DND-41 (cell line): Measurements from ENCODE around the gene APOC1.

Experiments used
- ATAC-seq: fragments of 200-7000 bp; cut with Tn5 transposase; 3 replicates; pipeline ENCODE4 v1.9.1; 2021; ENCODE audit warnings: low read depth; ENCODE audit not compliant: insufficient read depth
- DNase-seq: peaks from one replicate; pipeline ENCODE4 v3.0.0-alpha.2; 2020
- H2AFZ ChIP-seq: 2 replicates; pipeline ENCODE4 v1.6.0; 2012; ENCODE audit warnings: low read depth, low read length
- H3K27ac ChIP-seq: 2 replicates; pipeline ENCODE4 v1.5.1; 2012; ENCODE audit warnings: low read length, inconsistent platforms
- H3K27me3 ChIP-seq: fragments of 200-600 bp; sonication (generic); 2 replicates; pipeline ENCODE4 v1.6.0; 2012; ENCODE audit warnings: low read length, mild to moderate bottlenecking, inconsistent platforms; ENCODE audit not compliant: insufficient read depth, poor library complexity
- H3K36me3 ChIP-seq: 2 replicates; pipeline ENCODE4 v1.5.1; 2012; ENCODE audit warnings: low read length, inconsistent platforms; ENCODE audit not compliant: insufficient read depth
- H3K4me1 ChIP-seq: 2 replicates; pipeline ENCODE4 v1.5.1; 2012; ENCODE audit warnings: mild to moderate bottlenecking, low read length; ENCODE audit not compliant: insufficient read depth
- H3K4me2 ChIP-seq: 2 replicates; pipeline ENCODE4 v1.6.0; 2012; ENCODE audit warnings: mild to moderate bottlenecking, moderate library complexity, low read length, inconsistent platforms; ENCODE audit not compliant: insufficient read depth
- H3K4me3 ChIP-seq, 2 experiments: fragments of 200-600 bp in 1 of 2; shearing (Covaris generic) in 1 of 2; 2 replicates each; pipeline ENCODE4 v1.5.1; 2012 to 2016; ENCODE audit warnings: inconsistent platforms in 2 of 2, low read length in 2 of 2, mild to moderate bottlenecking in 2 of 2, low read depth in 1 of 2, moderate library complexity in 1 of 2
- H3K79me2 ChIP-seq: 2 replicates; pipeline ENCODE4 v1.6.0; 2012; ENCODE audit warnings: low read length, inconsistent platforms; ENCODE audit not compliant: insufficient read depth
- H3K9ac ChIP-seq: 2 replicates; pipeline ENCODE4 v1.6.0; 2012; ENCODE audit warnings: low read depth, mild to moderate bottlenecking, inconsistent platforms, low read length, moderate library complexity
- H3K9me3 ChIP-seq: 2 replicates; pipeline ENCODE4 v1.5.1; 2012; ENCODE audit warnings: low read length, moderate library complexity, mild to moderate bottlenecking, inconsistent platforms; ENCODE audit not compliant: insufficient read depth, severe bottlenecking
- H4K20me1 ChIP-seq: 2 replicates; pipeline ENCODE4 v1.6.0; 2012; ENCODE audit warnings: low read length; ENCODE audit not compliant: insufficient read depth
- CTCF ChIP-seq: IDR thresholded peaks from 2 replicates; pipeline ENCODE4 v1.5.1; 2012; ENCODE audit warnings: borderline replicate concordance, low read length, moderate library complexity, mild to moderate bottlenecking; ENCODE audit not compliant: poor library complexity, severe bottlenecking; ENCODE audit errors: extremely low read depth
- EZH2 ChIP-seq: IDR thresholded peaks from 3 replicates; pipeline ENCODE4 v1.6.1; 2012; ENCODE audit warnings: borderline replicate concordance, low read depth, mild to moderate bottlenecking, moderate library complexity, low read length, inconsistent platforms; ENCODE audit not compliant: severe bottlenecking

APOC1 gene

GRCh38 chr19:44907613-44908012 is 6.8 kb upstream of the APOC1 start:
- Histone ChIP-seq H3K9ac (no peak overlapping the region), H3K36me3 (peaks cover 12% of the 10 kb centered on the region), H4K20me1 (peaks cover 12% of the 10 kb centered on the region), H3K79me2 (no peaks in the 10 kb centered on the region), H3K9me3 (no peaks in the 10 kb centered on the region), H3K27ac (no peak overlapping the region), H2AFZ (no peak overlapping the region), H3K4me1 (no peaks in the 10 kb centered on the region), H3K27me3 (no peaks in the 10 kb centered on the region), H3K4me3 (no peak overlapping the region), H3K4me2 (no peak overlapping the region)
- DNase-seq, result no peak
- TF ChIP-seq EZH2 (no peak), CTCF (no peak)
- ATAC-seq, result no peak

GRCh38 chr19:44908074-44908835 is 6.2 kb upstream of the APOC1 start:
- H3K27ac ChIP-seq, result no peak overlapping the region
- H3K4me1 ChIP-seq, result no peaks in the 10 kb centered on the region
- H2AFZ ChIP-seq, result no peak overlapping the region
- DNase-seq (no peak), ATAC-seq (no peak)
- H3K9ac ChIP-seq, result no peak overlapping the region
- no peaks in the 10 kb centered on the region for H3K79me2 ChIP-seq
- TF ChIP-seq CTCF (no peak), EZH2 (no peak)
- no peaks in the 10 kb centered on the region for H3K27me3 ChIP-seq
- peaks cover 5% of the 10 kb centered on the region; the same call in 1 of the 2 replicates for H3K36me3 ChIP-seq
- H3K4me3 ChIP-seq, result no peak overlapping the region
- H3K9me3 ChIP-seq, result no peaks in the 10 kb centered on the region
- H3K4me2 ChIP-seq, result no peak overlapping the region
- peaks cover 10% of the 10 kb centered on the region for H4K20me1 ChIP-seq

- peaks cover 7% of the 10 kb centered on the region for H4K20me1 ChIP-seq
- no peaks in the 10 kb centered on the region for H3K27me3 ChIP-seq
- H3K9ac ChIP-seq, result no peak overlapping the region
These were observed 5.6 kb upstream of the APOC1 start for GRCh38 chr19:44908836-44909261.

More at GRCh38 chr19:44908836-44909261, 5.6 kb upstream of the APOC1 start:
- H3K36me3 ChIP-seq, result 0 out of 2 replicates have a peak, but pooled peaks cover 1% of the 10 kb centered on the region
- H3K9me3 ChIP-seq, result no peaks in the 10 kb centered on the region
- DNase-seq (no peak), ATAC-seq (no peak)
- H2AFZ ChIP-seq, result no peak overlapping the region
- no peak overlapping the region for H3K27ac ChIP-seq
- no peaks in the 10 kb centered on the region for H3K79me2 ChIP-seq
- TF ChIP-seq EZH2 (no peak), CTCF (no peak)
- no peak overlapping the region for H3K4me3 ChIP-seq
- H3K4me2 ChIP-seq, result no peak overlapping the region
- H3K4me1 ChIP-seq, result no peaks in the 10 kb centered on the region
